SK-N-MC (cell line): Measurements from ENCODE around the gene TOP1.

ENCODE experiments used
- EZH2 ChIP-seq: fragments of 200-600 bp; sonication (generic); IDR thresholded peaks from one replicate; pipeline ENCODE4 v1.6.1; 2017; ENCODE audit warnings: antibody characterized with exemption
- POLR2AphosphoS5 ChIP-seq: IDR thresholded peaks from 2 replicates; pipeline ENCODE4 v1.6.1; 2012; ENCODE audit warnings: mild to moderate bottlenecking, low read depth, low read length, borderline replicate concordance

DNA sequence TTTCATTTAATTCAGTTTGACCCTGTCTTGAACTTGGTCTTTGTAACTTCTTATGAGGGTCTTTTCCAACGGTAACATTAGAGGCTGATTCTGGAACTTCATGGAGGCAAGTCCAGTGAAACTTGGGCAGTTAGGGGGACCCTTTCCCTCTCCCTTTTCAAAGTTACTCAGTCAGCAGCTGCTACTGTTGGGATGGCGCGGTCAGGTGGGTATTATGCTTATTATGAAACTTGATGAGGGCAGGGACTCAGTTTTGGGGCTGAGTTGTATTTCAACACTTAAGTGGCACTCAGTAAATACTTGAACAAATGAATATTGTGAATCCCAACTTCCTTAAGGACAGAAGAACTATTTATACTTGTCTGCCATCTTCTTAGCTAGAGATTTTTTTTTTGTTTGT is 20.8 kb downstream of the TOP1 start:
- TF ChIP-seq POLR2AphosphoS5 (no peak), EZH2 (no peak)
